ENCODE measurements around the gene CLPX.
"Not testable (repeated sequence)": the region's sequence is repeated elsewhere in the genome, so short reads cannot be mapped to it uniquely, and the experiment has no call there.

The CLPX gene

DNA sequence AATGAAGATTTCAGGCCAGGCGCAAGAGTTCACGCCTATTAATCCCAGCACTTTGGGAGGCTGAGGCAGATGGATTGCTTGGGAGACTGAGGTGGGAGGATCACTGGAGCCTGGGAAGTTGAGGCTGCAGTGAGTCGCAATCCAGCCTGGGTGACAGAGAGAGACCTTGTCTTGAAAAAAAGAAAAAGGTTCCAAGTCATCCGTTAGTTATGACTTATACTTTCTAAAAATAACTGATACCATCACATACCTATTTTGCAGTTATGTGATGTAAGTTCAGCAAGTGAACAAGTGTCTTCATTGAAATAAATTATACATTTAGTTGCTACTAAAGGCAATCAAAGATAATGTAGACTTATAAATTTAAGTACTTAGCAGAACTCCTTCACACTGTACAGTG is 22.1 kb downstream of the CLPX start:
- H3K9me3 ChIP-seq (ENCODE audit: low read length): no peaks in the 10 kb centered on the region
- no peak overlapping the region for H3K4me3 ChIP-seq (ENCODE audit: low read depth in 1 of 2, low read length in 2 of 2)
- no peak overlapping the region for H3K9ac ChIP-seq (ENCODE audit: low read length)
- no peaks in the 10 kb centered on the region for H3K4me1 ChIP-seq (ENCODE audit: insufficient read depth, low read length)
- no peak overlapping the region for H3K27ac ChIP-seq (ENCODE audit: low read depth, low read length)
- no peaks in the 10 kb centered on the region for H3K27me3 ChIP-seq (ENCODE audit: control insufficient read depth in 1 of 2, insufficient read depth in 2 of 2, low read length in 2 of 2)
- H3K36me3 ChIP-seq (ENCODE audit: insufficient read depth, low read length): peaks cover 21% of the 10 kb centered on the region

GRCh38 chr15:65156692-65157091 is 28.4 kb downstream of the CLPX start:
- no peaks in the 10 kb centered on the region for H3K4me1 ChIP-seq (ENCODE audit: insufficient read depth, low read length)
- no peak overlapping the region for H3K4me3 ChIP-seq (ENCODE audit: low read depth in 1 of 2, low read length in 2 of 2)
- H3K27me3 ChIP-seq (ENCODE audit: control insufficient read depth in 1 of 2, insufficient read depth in 2 of 2, low read length in 2 of 2): no peaks in the 10 kb centered on the region
- no peak overlapping the region for H3K27ac ChIP-seq (ENCODE audit: low read depth, low read length)
- peaks cover 49% of the 10 kb centered on the region for H3K36me3 ChIP-seq (ENCODE audit: insufficient read depth, low read length)
- no peak overlapping the region for H3K9ac ChIP-seq (ENCODE audit: low read length)
- H3K9me3 ChIP-seq (ENCODE audit: low read length): no peaks in the 10 kb centered on the region

DNA sequence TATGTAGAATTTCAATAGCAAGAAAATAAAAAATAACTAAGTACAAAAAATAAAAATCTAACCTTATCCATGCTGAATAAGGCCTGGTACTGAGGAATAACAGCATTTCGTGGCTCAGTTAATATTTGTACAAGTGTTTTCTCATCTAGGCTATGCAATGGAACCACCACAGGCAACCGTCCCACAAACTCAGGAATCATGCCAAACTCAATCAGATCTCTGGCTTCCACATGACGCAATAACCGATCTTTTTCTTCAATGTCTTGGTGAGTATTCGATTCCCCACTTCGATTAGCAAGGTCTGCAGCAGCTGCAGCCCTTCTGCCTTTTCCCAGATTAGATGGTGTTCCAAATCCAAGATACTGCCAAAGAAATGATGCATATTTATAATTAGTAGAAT is 30.4 kb downstream of the CLPX start:
- no peaks in the 10 kb centered on the region for H3K9me3 ChIP-seq (ENCODE audit: low read length)
- H3K4me1 ChIP-seq (ENCODE audit: insufficient read depth, low read length): no peaks in the 10 kb centered on the region
- H3K4me3 ChIP-seq (ENCODE audit: low read depth in 1 of 2, low read length in 2 of 2): no peak overlapping the region
- H3K9ac ChIP-seq (ENCODE audit: low read length): no peak overlapping the region
- no peaks in the 10 kb centered on the region for H3K27me3 ChIP-seq (ENCODE audit: control insufficient read depth in 1 of 2, insufficient read depth in 2 of 2, low read length in 2 of 2)
- no peak overlapping the region for H3K27ac ChIP-seq (ENCODE audit: low read depth, low read length)
- H3K36me3 ChIP-seq (ENCODE audit: insufficient read depth, low read length): peaks cover 62% of the 10 kb centered on the region

- peaks cover 35% of the 10 kb centered on the region for H3K36me3 ChIP-seq (ENCODE audit: insufficient read depth, low read length)
- H3K27ac ChIP-seq (ENCODE audit: low read depth, low read length): no peak overlapping the region
- no peaks in the 10 kb centered on the region for H3K9me3 ChIP-seq (ENCODE audit: low read length)
Observed at GRCh38 chr15:65147902-65148301, 37.2 kb downstream of the CLPX start.

DNA sequence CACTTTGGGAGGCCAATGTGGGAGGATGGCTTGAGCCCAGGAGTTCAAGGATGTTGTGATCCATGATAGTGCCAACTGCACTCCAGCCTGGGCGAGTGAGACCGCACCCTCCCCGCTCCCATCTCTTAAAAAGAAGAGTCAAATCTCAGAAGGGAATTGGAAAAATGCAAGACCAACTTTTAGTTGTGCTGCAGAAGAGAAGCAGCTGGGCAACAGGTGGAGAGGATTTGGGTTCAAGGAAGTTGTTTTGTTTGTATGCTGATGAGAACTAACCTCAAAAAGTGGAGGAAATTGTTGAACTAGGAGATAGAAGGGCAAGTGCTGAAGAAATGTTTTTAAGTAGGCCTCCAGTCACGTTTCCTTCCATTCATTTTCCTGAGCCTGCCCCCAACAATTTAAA is 38.7 kb downstream of the CLPX start:
- H3K4me1 ChIP-seq (ENCODE audit: insufficient read depth, low read length): no peaks in the 10 kb centered on the region
- H3K9me3 ChIP-seq (ENCODE audit: low read length): no peaks in the 10 kb centered on the region
- H3K27ac ChIP-seq (ENCODE audit: low read depth, low read length): no peak overlapping the region
- H3K27me3 ChIP-seq (ENCODE audit: control insufficient read depth in 1 of 2, insufficient read depth in 2 of 2, low read length in 2 of 2): no peaks in the 10 kb centered on the region
- H3K36me3 ChIP-seq (ENCODE audit: insufficient read depth, low read length): peaks cover 30% of the 10 kb centered on the region
- H3K4me3 ChIP-seq (ENCODE audit: low read depth in 1 of 2, low read length in 2 of 2): no peak overlapping the region
- no peak overlapping the region for H3K9ac ChIP-seq (ENCODE audit: low read length)

More at GRCh38 chr15:65147902-65148301, 37.2 kb downstream of the CLPX start:
- Histone ChIP-seq H3K27me3 (ENCODE audit: control insufficient read depth in 1 of 2, insufficient read depth in 2 of 2, low read length in 2 of 2) (no peaks in the 10 kb centered on the region), H3K4me3 (ENCODE audit: low read depth in 1 of 2, low read length in 2 of 2) (no peak overlapping the region), H3K4me1 (ENCODE audit: insufficient read depth, low read length) (no peaks in the 10 kb centered on the region), H3K9ac (ENCODE audit: low read length) (no peak overlapping the region)

GRCh38 chr15:65138631-65139030 is 46.5 kb downstream of the CLPX start:
- H3K9ac ChIP-seq (ENCODE audit: low read length); H3K27ac ChIP-seq (ENCODE audit: low read depth, low read length); H3K4me1 ChIP-seq (ENCODE audit: insufficient read depth, low read length); H3K4me3 ChIP-seq (ENCODE audit: low read depth in 1 of 2, low read length in 2 of 2); H3K27me3 ChIP-seq (ENCODE audit: control insufficient read depth in 1 of 2, insufficient read depth in 2 of 2, low read length in 2 of 2); H3K9me3 ChIP-seq (ENCODE audit: low read length); H3K36me3 ChIP-seq (ENCODE audit: insufficient read depth, low read length): not testable (repeated sequence)

- not testable (repeated sequence) for H3K36me3 ChIP-seq (ENCODE audit: insufficient read depth, low read length); H3K27ac ChIP-seq (ENCODE audit: low read depth, low read length); H3K27me3 ChIP-seq (ENCODE audit: control insufficient read depth in 1 of 2, insufficient read depth in 2 of 2, low read length in 2 of 2); H3K9me3 ChIP-seq (ENCODE audit: low read length); H3K4me3 ChIP-seq (ENCODE audit: low read depth in 1 of 2, low read length in 2 of 2); H3K4me1 ChIP-seq (ENCODE audit: insufficient read depth, low read length); H3K9ac ChIP-seq (ENCODE audit: low read length)
Observed at GRCh38 chr15:65137893-65138292, 47.2 kb downstream of the CLPX start.

GRCh38 chr15:65137089-65137488 is 48.1 kb downstream of the CLPX start:
- H3K4me1 ChIP-seq (ENCODE audit: insufficient read depth, low read length); H3K36me3 ChIP-seq (ENCODE audit: insufficient read depth, low read length); H3K9me3 ChIP-seq (ENCODE audit: low read length); H3K4me3 ChIP-seq (ENCODE audit: low read depth in 1 of 2, low read length in 2 of 2); H3K9ac ChIP-seq (ENCODE audit: low read length); H3K27ac ChIP-seq (ENCODE audit: low read depth, low read length); H3K27me3 ChIP-seq (ENCODE audit: control insufficient read depth in 1 of 2, insufficient read depth in 2 of 2, low read length in 2 of 2): not testable (repeated sequence)

DNA sequence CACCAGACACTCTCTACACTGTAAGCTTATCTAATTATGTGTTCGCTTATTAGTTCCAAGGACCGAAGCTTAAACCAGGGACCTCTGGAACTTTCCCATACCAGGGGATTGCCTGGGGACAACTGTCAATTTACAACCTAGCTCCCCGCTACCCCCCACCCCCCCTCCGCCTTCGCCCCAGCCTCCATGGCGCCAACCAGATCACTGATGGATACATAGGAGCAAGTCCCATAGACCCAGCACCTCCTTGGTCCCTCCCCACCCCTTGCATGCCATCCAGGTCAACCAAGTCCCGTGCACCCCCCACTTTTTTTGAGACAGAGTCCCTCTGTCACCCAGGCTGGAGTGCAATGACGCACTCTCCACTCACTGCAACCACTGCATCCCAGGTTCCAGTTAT is 50.6 kb downstream of the CLPX start:
- no peaks in the 10 kb centered on the region for H3K9me3 ChIP-seq (ENCODE audit: low read length)
- H3K27me3 ChIP-seq (ENCODE audit: control insufficient read depth in 1 of 2, insufficient read depth in 2 of 2, low read length in 2 of 2): no peaks in the 10 kb centered on the region
- peaks cover 1% of the 10 kb centered on the region for H3K36me3 ChIP-seq (ENCODE audit: insufficient read depth, low read length)
- no peak overlapping the region for H3K27ac ChIP-seq (ENCODE audit: low read depth, low read length)
- peaks cover 6% of the 10 kb centered on the region for H3K4me1 ChIP-seq (ENCODE audit: insufficient read depth, low read length)
- no peak overlapping the region for H3K4me3 ChIP-seq (ENCODE audit: low read depth in 1 of 2, low read length in 2 of 2)
- no peak overlapping the region for H3K9ac ChIP-seq (ENCODE audit: low read length)

GRCh38 chr15:65133548-65134200 is 51.5 kb downstream of the CLPX start, which contains the start of gene PDCD7:
Gene PDCD7, minus strand, starts transcription at chr15:65133808. Its CDS starts 27 bp downstream, at chr15:65133781.
- H3K4me1 ChIP-seq (ENCODE audit: insufficient read depth, low read length): peaks cover 6% of the 10 kb centered on the region
- no peaks in the 10 kb centered on the region for H3K27me3 ChIP-seq (ENCODE audit: control insufficient read depth in 1 of 2, insufficient read depth in 2 of 2, low read length in 2 of 2)
- H3K4me3 ChIP-seq (ENCODE audit: low read depth in 1 of 2, low read length in 2 of 2): peak within 1 kb of the TSS; percentile 86 to 88
- H3K36me3 ChIP-seq (ENCODE audit: insufficient read depth, low read length): peaks cover 10% of the 10 kb centered on the region
- H3K9me3 ChIP-seq (ENCODE audit: low read length): no peaks in the 10 kb centered on the region
- H3K27ac ChIP-seq (ENCODE audit: low read depth, low read length): peak within 1 kb of the TSS; percentile 85
- peak within 1 kb of the TSS; percentile 82 for H3K9ac ChIP-seq (ENCODE audit: low read length)

DNA sequence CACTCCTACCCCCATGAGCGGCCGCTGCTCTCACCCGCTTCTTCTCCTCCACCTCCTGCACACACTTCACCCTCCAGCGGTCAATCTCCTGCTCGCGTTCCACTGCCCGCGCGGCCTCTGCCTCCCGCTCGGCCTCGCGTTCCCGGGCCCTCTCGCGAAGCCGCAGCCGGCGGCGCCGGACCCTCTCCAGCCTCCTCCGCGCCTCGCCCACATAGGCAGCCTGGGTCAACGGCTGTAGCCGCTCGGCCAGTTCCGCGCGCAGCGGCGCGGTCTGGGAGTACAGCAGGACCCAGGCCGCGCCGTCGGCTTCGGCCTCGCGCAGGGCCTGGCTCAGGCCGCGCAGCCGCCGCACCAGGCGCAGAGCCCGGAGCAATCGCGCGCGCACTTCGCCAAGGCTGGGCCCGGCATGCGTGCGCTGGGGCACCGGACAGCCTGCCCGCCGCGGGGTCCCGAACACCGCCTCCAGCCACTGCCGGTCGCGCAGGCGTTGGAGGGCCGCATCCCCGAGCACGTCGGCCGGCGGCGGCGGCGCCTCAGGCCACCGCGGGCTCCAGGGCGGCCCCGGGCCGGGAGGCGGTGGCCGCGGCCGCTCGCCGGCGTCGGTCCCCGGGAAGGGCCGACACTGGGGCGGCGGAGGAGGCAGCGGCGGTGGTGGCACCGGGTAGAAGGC is 52.1 kb downstream of the CLPX start:
- peak overlapping the region; percentile 29 for H3K9ac ChIP-seq (ENCODE audit: low read length)
- peak overlapping the region; percentile 85 for H3K27ac ChIP-seq (ENCODE audit: low read depth, low read length)
- no peaks in the 10 kb centered on the region for H3K9me3 ChIP-seq (ENCODE audit: low read length)
- H3K4me3 ChIP-seq (ENCODE audit: low read depth in 1 of 2, low read length in 2 of 2): peak overlapping the region; percentile 86 to 88
- H3K27me3 ChIP-seq (ENCODE audit: control insufficient read depth in 1 of 2, insufficient read depth in 2 of 2, low read length in 2 of 2): no peaks in the 10 kb centered on the region
- H3K36me3 ChIP-seq (ENCODE audit: insufficient read depth, low read length): peaks cover 16% of the 10 kb centered on the region
- H3K4me1 ChIP-seq (ENCODE audit: insufficient read depth, low read length): peaks cover 6% of the 10 kb centered on the region

GRCh38 chr15:65130941-65131340 is 54.2 kb downstream of the CLPX start:
- H3K9ac ChIP-seq (ENCODE audit: low read length): no peak overlapping the region
- H3K9me3 ChIP-seq (ENCODE audit: low read length): no peaks in the 10 kb centered on the region
- H3K27me3 ChIP-seq (ENCODE audit: control insufficient read depth in 1 of 2, insufficient read depth in 2 of 2, low read length in 2 of 2): no peaks in the 10 kb centered on the region
- H3K36me3 ChIP-seq (ENCODE audit: insufficient read depth, low read length): peaks cover 36% of the 10 kb centered on the region
- peaks cover 6% of the 10 kb centered on the region for H3K4me1 ChIP-seq (ENCODE audit: insufficient read depth, low read length)
- no peak overlapping the region for H3K4me3 ChIP-seq (ENCODE audit: low read depth in 1 of 2, low read length in 2 of 2)
- no peak overlapping the region for H3K27ac ChIP-seq (ENCODE audit: low read depth, low read length)

Measured in muscle layer of colon (tissue), 2 donors.